ENCODE results near the gene UTP25. TPM values are rescaled to one million over a fixed set of nuclear protein-coding genes. Genes with fewer than 3 reads are reported as not detected.
"Not testable (repeated sequence)": the region's sequence is repeated elsewhere in the genome, so short reads cannot be mapped to it uniquely, and the experiment has no call there.

UTP25 gene
- total RNA-seq, 5 donors from 2014 or later (not counting 1 experiment from before 2014, with no cell fraction given): 9.1 to 19.9 (median 14.5) TPM

GRCh38 chr1:209793711-209794110 is 34.1 kb upstream of the UTP25 start:
- peaks cover 17 to 27% of the 10 kb centered on the region in 2 donors for H3K27me3 Mint-ChIP-seq
- H3K27me3 ChIP-seq (replicated peaks in 1 of 2; ENCODE audit: control insufficient read depth in 2 of 2, extremely low read depth in 1 of 2, insufficient read depth in 2 of 2, low read length in 1 of 2); ATAC-seq (replicated peaks in 1 of 4); H3K4me3 ChIP-seq (ENCODE audit: control insufficient read depth in 1 of 2, extremely low read depth in 1 of 2, low read length in 1 of 2); H3K9me3 Mint-ChIP-seq; H3K4me1 ChIP-seq (ENCODE audit: control insufficient read depth in 1 of 2, extremely low read depth in 1 of 2, insufficient read depth in 2 of 2, low read length in 2 of 2); CTCF ChIA-PET; DNase-seq; H3K4me1 Mint-ChIP-seq; H3K27ac ChIP-seq (ENCODE audit: low read length); POLR2A ChIA-PET; H3K36me3 ChIP-seq (ENCODE audit: control insufficient read depth in 2 of 2, extremely low read depth in 1 of 2, insufficient read depth in 1 of 2, low read length in 1 of 2); H3K36me3 Mint-ChIP-seq; H3K9me3 ChIP-seq; H3K4me3 Mint-ChIP-seq; H3K27ac Mint-ChIP-seq: not testable (repeated sequence)
- WGBS (ENCODE audit: insufficient coverage): no CpG with 5 or more reads among the region's 3 CpGs

GRCh38 chr1:209797978-209798639 is 29.7 kb upstream of the UTP25 start:
- Histone ChIP-seq H3K27ac (ENCODE audit: low read length) (no peak overlapping the region), H3K4me3 (ENCODE audit: control insufficient read depth in 1 of 2, extremely low read depth in 1 of 2, low read length in 1 of 2) (no peak overlapping the region), H3K4me1 (ENCODE audit: control insufficient read depth in 1 of 2, extremely low read depth in 1 of 2, insufficient read depth in 2 of 2, low read length in 2 of 2) (no peaks in the 10 kb centered on the region), H3K9me3 (no peaks in the 10 kb centered on the region), H3K27me3 (replicated peaks in 1 of 2; ENCODE audit: control insufficient read depth in 2 of 2, extremely low read depth in 1 of 2, insufficient read depth in 2 of 2, low read length in 1 of 2) (peaks cover 0 to 10% of the 10 kb centered on the region in 2 experiments), H3K36me3 (ENCODE audit: control insufficient read depth in 2 of 2, extremely low read depth in 1 of 2, insufficient read depth in 1 of 2, low read length in 1 of 2) (no peaks in the 10 kb centered on the region)
- Mint-ChIP-seq H3K9me3 (no peaks in the 10 kb centered on the region), H3K27me3 (peaks cover 21 to 26% of the 10 kb centered on the region in 2 donors), H3K36me3 (no peaks in the 10 kb centered on the region), H3K4me3 (no peak overlapping the region), H3K4me1 (no peaks in the 10 kb centered on the region), H3K27ac (no peak overlapping the region)
- WGBS (ENCODE audit: insufficient coverage): 76% methylated on average over 4 of the region's 9 CpGs
- ATAC-seq (replicated peaks in 1 of 4): no peak
- ChIA-PET CTCF (no interaction called here), POLR2A (no interaction called here)
- no peak for DNase-seq

- ATAC-seq (replicated peaks in 1 of 4): no peak
- POLR2A ChIA-PET: no interaction called here
- CTCF ChIA-PET: interaction anchor here in 1 of 2 donors (0.9 kb wide), 1 partner anchor 22 kb away, joined by 3 read pairs; no protein-coding TSS in a partner anchor
Observed at GRCh38 chr1:209800984-209801834, 26.6 kb upstream of the UTP25 start.

GRCh38 chr1:209802117-209802779 is 25.5 kb upstream of the UTP25 start:
- Mint-ChIP-seq H3K27ac (no peak overlapping the region), H3K36me3 (no peaks in the 10 kb centered on the region), H3K4me3 (no peak overlapping the region), H3K27me3 (peaks cover 12 to 20% of the 10 kb centered on the region in 2 donors), H3K4me1 (peaks cover 8 to 9% (median 9%) of the 10 kb centered on the region in 3 donors), H3K9me3 (no peaks in the 10 kb centered on the region)
- POLR2A ChIA-PET: no interaction called here
- ATAC-seq (replicated peaks in 1 of 4) (no peak), DNase-seq (no peak)
- H3K36me3 ChIP-seq (ENCODE audit: control insufficient read depth in 2 of 2, extremely low read depth in 1 of 2, insufficient read depth in 1 of 2, low read length in 1 of 2): no peaks in the 10 kb centered on the region
- peaks cover 0 to 22% of the 10 kb centered on the region in 2 experiments for H3K27me3 ChIP-seq (replicated peaks in 1 of 2; ENCODE audit: control insufficient read depth in 2 of 2, extremely low read depth in 1 of 2, insufficient read depth in 2 of 2, low read length in 1 of 2)
- no CpG with 5 or more reads among the region's 4 CpGs for WGBS (ENCODE audit: insufficient coverage)
- no peaks in the 10 kb centered on the region for H3K9me3 ChIP-seq
- CTCF ChIA-PET: interaction anchor here (0.9 kb wide), 2 partner anchors 21 to 22 kb away, joined by 3 read pairs; no protein-coding TSS in a partner anchor
- no peak overlapping the region for H3K27ac ChIP-seq (ENCODE audit: low read length)
- peaks cover 3 to 12% of the 10 kb centered on the region in 2 experiments for H3K4me1 ChIP-seq (ENCODE audit: control insufficient read depth in 1 of 2, extremely low read depth in 1 of 2, insufficient read depth in 2 of 2, low read length in 2 of 2)
- no peak overlapping the region for H3K4me3 ChIP-seq (ENCODE audit: control insufficient read depth in 1 of 2, extremely low read depth in 1 of 2, low read length in 1 of 2)

More at GRCh38 chr1:209800984-209801834, 26.6 kb upstream of the UTP25 start:
- H3K27me3 Mint-ChIP-seq: peaks cover 13 to 22% of the 10 kb centered on the region in 2 donors
- Histone ChIP-seq H3K4me3 (ENCODE audit: control insufficient read depth in 1 of 2, extremely low read depth in 1 of 2, low read length in 1 of 2) (no peak overlapping the region), H3K4me1 (ENCODE audit: control insufficient read depth in 1 of 2, extremely low read depth in 1 of 2, insufficient read depth in 2 of 2, low read length in 2 of 2) (peaks cover 3 to 9% of the 10 kb centered on the region in 2 experiments), H3K9me3 (no peaks in the 10 kb centered on the region), H3K36me3 (ENCODE audit: control insufficient read depth in 2 of 2, extremely low read depth in 1 of 2, insufficient read depth in 1 of 2, low read length in 1 of 2) (no peaks in the 10 kb centered on the region), H3K27me3 (replicated peaks in 1 of 2; ENCODE audit: control insufficient read depth in 2 of 2, extremely low read depth in 1 of 2, insufficient read depth in 2 of 2, low read length in 1 of 2) (peaks cover 0 to 22% of the 10 kb centered on the region in 2 experiments), H3K27ac (ENCODE audit: low read length) (no peak overlapping the region)
- H3K27ac Mint-ChIP-seq: no peak overlapping the region
- peaks cover 6 to 8% (median 8%) of the 10 kb centered on the region in 3 donors for H3K4me1 Mint-ChIP-seq
- no peak for DNase-seq
- H3K4me3 Mint-ChIP-seq: no peak overlapping the region
- no peaks in the 10 kb centered on the region for H3K36me3 Mint-ChIP-seq
- H3K9me3 Mint-ChIP-seq: no peaks in the 10 kb centered on the region
- WGBS (ENCODE audit: insufficient coverage): 67% methylated on average over 2 of the region's 5 CpGs

GRCh38 chr1:209802780-209803152 is 25.0 kb upstream of the UTP25 start:
- Mint-ChIP-seq H3K9me3 (no peaks in the 10 kb centered on the region), H3K27me3 (peaks cover 12 to 20% of the 10 kb centered on the region in 2 donors), H3K36me3 (no peaks in the 10 kb centered on the region), H3K4me1 (peaks cover 8 to 9% (median 9%) of the 10 kb centered on the region in 3 donors), H3K4me3 (no peak overlapping the region), H3K27ac (no peak overlapping the region)
- ChIA-PET CTCF (interaction anchor here in 1 of 2 donors (0.9 kb wide), 1 partner anchor 21 kb away, joined by 3 read pairs; no protein-coding TSS in a partner anchor), POLR2A (no interaction called here)
- Histone ChIP-seq H3K27ac (ENCODE audit: low read length) (no peak overlapping the region), H3K9me3 (no peaks in the 10 kb centered on the region), H3K36me3 (ENCODE audit: control insufficient read depth in 2 of 2, extremely low read depth in 1 of 2, insufficient read depth in 1 of 2, low read length in 1 of 2) (no peaks in the 10 kb centered on the region), H3K4me3 (ENCODE audit: control insufficient read depth in 1 of 2, extremely low read depth in 1 of 2, low read length in 1 of 2) (no peak overlapping the region), H3K27me3 (replicated peaks in 1 of 2; ENCODE audit: control insufficient read depth in 2 of 2, extremely low read depth in 1 of 2, insufficient read depth in 2 of 2, low read length in 1 of 2) (peaks cover 0 to 22% of the 10 kb centered on the region in 2 experiments), H3K4me1 (ENCODE audit: control insufficient read depth in 1 of 2, extremely low read depth in 1 of 2, insufficient read depth in 2 of 2, low read length in 2 of 2) (peaks cover 3 to 12% of the 10 kb centered on the region in 2 experiments)
- ATAC-seq (replicated peaks in 1 of 4) (no peak), DNase-seq (no peak)
- WGBS (ENCODE audit: insufficient coverage): no CpG with 5 or more reads among the region's 4 CpGs

GRCh38 chr1:209803568-209803967 is 24.2 kb upstream of the UTP25 start:
- WGBS (ENCODE audit: insufficient coverage): no CpG with 5 or more reads among the region's 1 CpG
- Histone ChIP-seq H3K9me3 (no peaks in the 10 kb centered on the region), H3K36me3 (ENCODE audit: control insufficient read depth in 2 of 2, extremely low read depth in 1 of 2, insufficient read depth in 1 of 2, low read length in 1 of 2) (no peaks in the 10 kb centered on the region), H3K4me1 (ENCODE audit: control insufficient read depth in 1 of 2, extremely low read depth in 1 of 2, insufficient read depth in 2 of 2, low read length in 2 of 2) (peaks cover 3 to 12% of the 10 kb centered on the region in 2 experiments), H3K4me3 (ENCODE audit: control insufficient read depth in 1 of 2, extremely low read depth in 1 of 2, low read length in 1 of 2) (no peak overlapping the region), H3K27me3 (replicated peaks in 1 of 2; ENCODE audit: control insufficient read depth in 2 of 2, extremely low read depth in 1 of 2, insufficient read depth in 2 of 2, low read length in 1 of 2) (peaks cover 0 to 26% of the 10 kb centered on the region in 2 experiments), H3K27ac (ENCODE audit: low read length) (no peak overlapping the region)
- Mint-ChIP-seq H3K27me3 (peaks cover 12 to 20% of the 10 kb centered on the region in 2 donors), H3K4me1 (peaks cover 8 to 9% (median 9%) of the 10 kb centered on the region in 3 donors), H3K4me3 (no peak overlapping the region), H3K36me3 (no peaks in the 10 kb centered on the region), H3K27ac (no peak overlapping the region), H3K9me3 (no peaks in the 10 kb centered on the region)
- ATAC-seq (replicated peaks in 1 of 4) (no peak), DNase-seq (no peak)
- ChIA-PET CTCF (no interaction called here), POLR2A (no interaction called here)

Measured in T-cell (primary cell).